Measurements from ENCODE around the gene MRC2.

DNA sequence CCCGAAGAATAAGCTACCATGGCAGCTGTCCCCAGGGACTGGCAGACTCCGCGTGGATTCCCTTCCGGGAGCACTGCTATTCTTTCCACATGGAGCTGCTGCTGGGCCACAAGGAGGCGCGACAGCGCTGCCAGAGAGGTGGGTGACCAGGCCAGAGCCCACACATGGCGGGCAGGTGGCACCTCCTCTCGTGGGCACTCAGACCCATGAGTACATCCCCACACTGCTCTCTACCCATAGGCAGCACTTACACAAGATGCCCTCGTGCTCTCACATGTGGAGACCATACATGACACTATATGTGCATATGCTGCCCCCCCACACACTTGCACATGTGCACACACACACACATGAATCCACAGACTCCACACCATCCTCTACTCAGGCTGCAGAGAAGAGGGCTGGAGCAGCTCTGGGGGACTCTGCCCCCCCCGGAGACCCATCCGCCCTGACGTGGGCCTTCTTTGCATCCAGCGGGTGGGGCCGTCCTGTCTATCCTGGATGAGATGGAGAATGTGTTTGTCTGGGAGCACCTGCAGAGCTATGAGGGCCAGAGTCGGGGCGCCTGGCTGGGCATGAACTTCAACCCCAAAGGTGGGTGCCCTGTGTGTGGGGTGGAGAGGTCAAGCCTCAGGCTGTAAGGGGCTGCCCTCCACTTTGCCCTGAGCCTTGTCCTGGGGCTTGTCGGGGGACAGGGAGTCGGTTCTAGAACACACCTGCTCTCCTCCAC is 62.9 kb downstream of the MRC2 start:
- TF ChIP-seq POLR2AphosphoS5 (IDR thresholded peaks at IDR 0.05; ENCODE audit: low read depth) (no peak), SPI1 (IDR thresholded peaks at IDR 0.05; ENCODE audit: borderline replicate concordance, low read depth) (no peak), GABPA (IDR thresholded peaks at IDR 0.05; ENCODE audit: low read depth) (no peak)
- TF ChIP-seq, protein P1, sequence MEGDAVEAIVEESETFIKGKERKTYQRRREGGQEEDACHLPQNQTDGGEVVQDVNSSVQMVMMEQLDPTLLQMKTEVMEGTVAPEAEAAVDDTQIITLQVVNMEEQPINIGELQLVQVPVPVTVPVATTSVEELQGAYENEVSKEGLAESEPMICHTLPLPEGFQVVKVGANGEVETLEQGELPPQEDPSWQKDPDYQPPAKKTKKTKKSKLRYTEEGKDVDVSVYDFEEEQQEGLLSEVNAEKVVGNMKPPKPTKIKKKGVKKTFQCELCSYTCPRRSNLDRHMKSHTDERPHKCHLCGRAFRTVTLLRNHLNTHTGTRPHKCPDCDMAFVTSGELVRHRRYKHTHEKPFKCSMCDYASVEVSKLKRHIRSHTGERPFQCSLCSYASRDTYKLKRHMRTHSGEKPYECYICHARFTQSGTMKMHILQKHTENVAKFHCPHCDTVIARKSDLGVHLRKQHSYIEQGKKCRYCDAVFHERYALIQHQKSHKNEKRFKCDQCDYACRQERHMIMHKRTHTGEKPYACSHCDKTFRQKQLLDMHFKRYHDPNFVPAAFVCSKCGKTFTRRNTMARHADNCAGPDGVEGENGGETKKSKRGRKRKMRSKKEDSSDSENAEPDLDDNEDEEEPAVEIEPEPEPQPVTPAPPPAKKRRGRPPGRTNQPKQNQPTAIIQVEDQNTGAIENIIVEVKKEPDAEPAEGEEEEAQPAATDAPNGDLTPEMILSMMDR (IDR thresholded peaks at IDR 0.05; ENCODE audit: insufficient read depth, low read length), result no peak

Data from HL-60 (cell line).